Mesenchymal stem cell (in vitro differentiated cells and primary cell): ENCODE data around the gene SNUPN.
A peak's percentile ranks its signal among the peaks of the same experiment; 100 is the strongest.
"Not testable (repeated sequence)": the region's sequence is repeated elsewhere in the genome, so short reads cannot be mapped to it uniquely, and the experiment has no call there.

Source experiments
- DNase-seq: peaks from one replicate; pipeline ENCODE4 v3.0.0-alpha.2; 2013
- H2AFZ ChIP-seq: one replicate; pipeline ENCODE4 v1.6.1; 2013; ENCODE audit warnings: low read depth, mild to moderate bottlenecking, control low read depth, inconsistent platforms, low read length, moderate library complexity
- H2AK5ac ChIP-seq: 2 replicates; pipeline ENCODE4 v1.6.1; 2013; ENCODE audit warnings: low read length, moderate library complexity, mild to moderate bottlenecking, inconsistent platforms; ENCODE audit not compliant: severe bottlenecking
- H2BK120ac ChIP-seq: one replicate; pipeline ENCODE4 v1.6.1; 2013; ENCODE audit warnings: low read depth, mild to moderate bottlenecking, inconsistent platforms, low read length, moderate library complexity
- H2BK12ac ChIP-seq, 2 experiments: one replicate each; pipeline ENCODE4 v1.6.1; 2013; ENCODE audit warnings: inconsistent platforms in 2 of 2, low read length in 2 of 2, mild to moderate bottlenecking in 2 of 2, moderate library complexity in 2 of 2, control low read depth in 1 of 2
- H2BK15ac ChIP-seq: one replicate; pipeline ENCODE4 v1.6.1; 2013; ENCODE audit warnings: mild to moderate bottlenecking, low read depth, inconsistent platforms; ENCODE audit not compliant: poor library complexity, severe bottlenecking
- H2BK5ac ChIP-seq: 2 replicates; pipeline ENCODE4 v1.6.1; 2013; ENCODE audit warnings: low read depth, mild to moderate bottlenecking, low read length, control low read depth, inconsistent platforms; ENCODE audit not compliant: poor library complexity, severe bottlenecking
- H3K14ac ChIP-seq, 2 experiments: one replicate each; pipeline ENCODE4 v1.6.1; 2013; ENCODE audit warnings: inconsistent platforms in 2 of 2, low read length in 2 of 2, control low read depth in 1 of 2, mild to moderate bottlenecking in 1 of 2, moderate library complexity in 1 of 2
- H3K18ac ChIP-seq, 2 experiments: one replicate each; pipeline ENCODE4 v1.6.1; 2013; ENCODE audit warnings: inconsistent platforms in 2 of 2, low read length in 2 of 2, control low read depth in 1 of 2, low read depth in 1 of 2, mild to moderate bottlenecking in 1 of 2
- H3K23ac ChIP-seq, 2 experiments: one replicate each; pipeline ENCODE4 v1.6.1; 2013; ENCODE audit warnings: inconsistent platforms in 2 of 2, low read length in 2 of 2, mild to moderate bottlenecking in 2 of 2, moderate library complexity in 2 of 2, control low read depth in 1 of 2
- H3K27ac ChIP-seq: 2 replicates; pipeline ENCODE4 v1.5.1; 2013; ENCODE audit warnings: mild to moderate bottlenecking, moderate library complexity, low read length, control low read depth, inconsistent platforms; ENCODE audit not compliant: poor library complexity, severe bottlenecking
- H3K27me3 ChIP-seq, 2 experiments: 2 replicates each; pipeline versions ENCODE4 v1.6.1 to v1.7.0; 2013; ENCODE audit warnings: low read length in 2 of 2, mild to moderate bottlenecking in 2 of 2, moderate library complexity in 2 of 2, control low read depth in 1 of 2, inconsistent platforms in 1 of 2; ENCODE audit not compliant: control insufficient read depth in 1 of 2, insufficient read depth in 1 of 2
- H3K36me3 ChIP-seq, 2 experiments: 2 replicates each; pipeline versions ENCODE4 v1.6.1 to v1.7.0; 2013; ENCODE audit warnings: low read length in 2 of 2, control low read depth in 1 of 2, inconsistent platforms in 1 of 2, low read depth in 1 of 2, mild to moderate bottlenecking in 1 of 2; ENCODE audit not compliant: insufficient read depth in 2 of 2, control insufficient read depth in 1 of 2
- H3K4ac ChIP-seq, 2 experiments: one replicate each; pipeline ENCODE4 v1.6.1; 2013; ENCODE audit warnings: inconsistent platforms in 2 of 2, low read length in 2 of 2, mild to moderate bottlenecking in 2 of 2, moderate library complexity in 2 of 2, control low read depth in 1 of 2, low read depth in 1 of 2
- H3K4me1 ChIP-seq: 2 replicates; pipeline ENCODE4 v1.6.1; 2013; ENCODE audit warnings: low read depth, low read length, control low read depth; ENCODE audit not compliant: control insufficient read depth, insufficient read depth
- H3K4me2 ChIP-seq: 2 replicates; pipeline ENCODE4 v1.6.1; 2013; ENCODE audit warnings: low read length, mild to moderate bottlenecking, inconsistent platforms; ENCODE audit not compliant: poor library complexity, severe bottlenecking
- H3K4me3 ChIP-seq, 2 experiments: 2 replicates each; pipeline versions ENCODE4 v1.5.1 to v1.7.0; 2013; ENCODE audit warnings: low read length in 2 of 2, mild to moderate bottlenecking in 2 of 2, control low read depth in 1 of 2, low read depth in 1 of 2; ENCODE audit not compliant: insufficient read depth in 1 of 2
- H3K79me1 ChIP-seq: replicated peaks from 2 replicates; pipeline ENCODE4 v1.6.1; 2013; ENCODE audit warnings: mild to moderate bottlenecking, control low read depth, low read length, inconsistent platforms; ENCODE audit not compliant: poor library complexity, severe bottlenecking
- H3K9ac ChIP-seq: 2 replicates; pipeline ENCODE4 v1.7.0; 2013; ENCODE audit warnings: mild to moderate bottlenecking, low read length, moderate library complexity
- H3K9me3 ChIP-seq: 2 replicates; pipeline ENCODE4 v1.7.0; 2013; ENCODE audit warnings: mild to moderate bottlenecking, low read length; ENCODE audit not compliant: control insufficient read depth
- H4K8ac ChIP-seq: one replicate; pipeline ENCODE4 v1.6.1; 2013; ENCODE audit warnings: inconsistent platforms, mild to moderate bottlenecking, low read length, moderate library complexity
- H4K91ac ChIP-seq: one replicate; pipeline ENCODE4 v1.6.1; 2013; ENCODE audit warnings: mild to moderate bottlenecking, low read length, inconsistent platforms
- WGBS: methylation state at CpG from one replicate; pipeline ENCODE4 v1.1.7; 2013; ENCODE audit warnings: mixed read lengths; 5-methylcytosine and 5-hydroxymethylcytosine counted together

SNUPN gene

DNA sequence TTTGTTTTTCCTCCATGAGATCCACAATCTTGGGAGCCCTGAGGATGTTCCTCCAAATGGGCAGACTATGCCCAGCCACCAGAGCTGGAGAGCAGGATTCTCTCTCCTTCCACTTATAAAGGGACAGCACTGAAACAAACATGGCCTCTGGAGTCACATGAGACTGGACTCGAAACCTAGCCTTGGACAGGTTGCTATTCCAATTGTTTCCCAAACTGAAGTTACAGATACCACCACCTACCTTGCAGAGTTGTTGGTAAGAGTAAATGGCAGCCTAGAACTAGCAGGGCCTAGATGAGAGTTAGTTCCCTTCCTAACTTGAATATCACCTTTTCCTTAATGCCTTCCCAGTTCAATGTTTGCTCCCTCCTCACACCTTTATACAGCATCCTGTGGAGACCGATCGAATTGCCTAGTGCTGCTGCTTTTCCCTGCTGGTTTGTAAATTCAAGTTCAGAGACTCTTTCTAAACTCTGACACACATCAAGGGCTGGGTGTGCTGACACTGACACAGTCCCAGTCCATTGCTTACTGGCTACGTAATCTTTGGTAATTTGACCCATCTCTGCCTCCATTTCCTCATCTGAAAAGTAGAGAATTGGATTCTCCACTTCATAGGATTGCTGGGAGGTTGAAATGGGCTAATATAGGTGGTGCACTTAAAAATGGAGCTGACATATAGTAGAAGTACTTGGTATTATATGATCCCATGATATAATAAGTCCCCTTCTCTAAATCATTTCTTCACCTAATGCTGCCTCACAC lies 11.9 kb upstream of the SNUPN start:
- Histone ChIP-seq H2BK15ac (no peak overlapping the region), H3K79me1 (peaks cover 12% of the 10 kb centered on the region), H3K27me3 (no peaks in the 10 kb centered on the region), H3K9me3 (no peaks in the 10 kb centered on the region), H3K4me3 (peak overlapping the region in 1 of 2 experiments; percentile 100), H2AFZ (no peak overlapping the region), H3K36me3 (peaks cover 8% of the 10 kb centered on the region in 2 experiments), H3K18ac (no peak overlapping the region), H3K23ac (no peak overlapping the region), H3K14ac (no peak overlapping the region), H3K9ac (peak overlapping the region; percentile 99), H4K8ac (no peak overlapping the region), H2BK120ac (no peak overlapping the region), H2BK12ac (no peak overlapping the region), H4K91ac (no peak overlapping the region), H3K4me1 (peaks cover 21% of the 10 kb centered on the region), H3K27ac (no peak overlapping the region), H3K4me2 (no peak overlapping the region), H2BK5ac (no peak overlapping the region), H2AK5ac (no peak overlapping the region), H3K4ac (no peak overlapping the region)
- WGBS = 89% methylated on average over 2 of the region's 4 CpGs
- peak; percentile 11 for DNase-seq

DNA sequence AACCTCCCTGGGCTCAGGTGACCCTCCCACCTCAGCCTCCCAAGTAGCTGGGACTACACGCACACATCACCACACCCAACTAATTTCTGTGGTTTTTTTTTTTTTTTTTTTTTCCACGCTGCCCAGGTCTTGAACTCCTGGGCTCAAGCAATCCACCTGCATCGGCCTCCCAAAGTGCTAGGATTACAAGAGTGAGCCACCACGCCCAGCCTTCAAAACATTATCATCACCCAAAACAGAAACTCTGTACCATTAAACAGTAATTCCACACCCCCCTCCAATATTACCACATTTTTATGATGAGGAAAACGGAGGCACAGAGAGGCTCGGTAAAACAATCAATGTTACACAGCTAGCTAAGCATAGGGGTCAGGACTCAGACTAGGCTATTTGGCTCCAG lies 10.5 kb upstream of the SNUPN start:
- Histone ChIP-seq H3K18ac (no peak overlapping the region), H4K91ac (no peak overlapping the region), H3K79me1 (peaks cover 9% of the 10 kb centered on the region), H4K8ac (no peak overlapping the region), H2BK120ac (no peak overlapping the region), H3K14ac (no peak overlapping the region), H3K4ac (no peak overlapping the region), H3K27ac (no peak overlapping the region), H2BK12ac (no peak overlapping the region), H2AK5ac (no peak overlapping the region), H3K9ac (peak overlapping the region; percentile 15), H2BK15ac (no peak overlapping the region), H3K4me2 (no peak overlapping the region), H2AFZ (no peak overlapping the region), H3K4me1 (peaks cover 19% of the 10 kb centered on the region), H3K9me3 (no peaks in the 10 kb centered on the region), H2BK5ac (no peak overlapping the region), H3K36me3 (peaks cover 8% of the 10 kb centered on the region in 2 experiments), H3K27me3 (no peaks in the 10 kb centered on the region), H3K4me3 (no peak overlapping the region), H3K23ac (no peak overlapping the region)
- 92% methylated on average over 6 of the region's 6 CpGs for WGBS
- DNase-seq = no peak

DNA sequence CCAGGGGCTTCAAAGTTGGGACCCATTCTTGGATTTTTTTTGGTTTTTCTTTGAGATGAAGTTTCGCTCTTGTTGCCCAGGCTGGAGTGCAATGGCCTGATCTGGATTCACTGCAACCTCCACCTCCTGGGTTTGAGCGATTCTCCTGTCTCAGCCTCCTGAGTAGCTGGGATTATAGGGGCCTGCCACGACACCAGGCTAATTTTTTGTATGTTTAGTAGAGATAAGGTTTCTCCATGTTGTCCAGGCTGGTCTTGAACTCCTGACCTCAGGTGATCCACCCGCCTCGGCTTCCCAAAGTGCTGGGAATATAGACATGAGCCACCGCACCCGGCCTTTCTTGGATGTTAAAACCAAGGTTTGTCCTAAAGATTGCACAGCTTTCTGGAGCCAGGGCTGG lies 8.4 kb upstream of the SNUPN start:
- H4K91ac ChIP-seq, H2BK12ac ChIP-seq, H4K8ac ChIP-seq, H2BK5ac ChIP-seq, H3K27me3 ChIP-seq, H3K9ac ChIP-seq, H2BK15ac ChIP-seq, DNase-seq, H3K79me1 ChIP-seq, H3K14ac ChIP-seq, H2AK5ac ChIP-seq, H3K4ac ChIP-seq, H3K36me3 ChIP-seq, H3K4me3 ChIP-seq, H3K27ac ChIP-seq, H3K4me2 ChIP-seq, H3K23ac ChIP-seq, H2BK120ac ChIP-seq, H3K18ac ChIP-seq, H3K9me3 ChIP-seq, H2AFZ ChIP-seq: not testable (repeated sequence)
- peaks cover 15% of the 10 kb centered on the region for H3K4me1 ChIP-seq
- 93% methylated on average over 7 of the region's 7 CpGs for WGBS

DNA sequence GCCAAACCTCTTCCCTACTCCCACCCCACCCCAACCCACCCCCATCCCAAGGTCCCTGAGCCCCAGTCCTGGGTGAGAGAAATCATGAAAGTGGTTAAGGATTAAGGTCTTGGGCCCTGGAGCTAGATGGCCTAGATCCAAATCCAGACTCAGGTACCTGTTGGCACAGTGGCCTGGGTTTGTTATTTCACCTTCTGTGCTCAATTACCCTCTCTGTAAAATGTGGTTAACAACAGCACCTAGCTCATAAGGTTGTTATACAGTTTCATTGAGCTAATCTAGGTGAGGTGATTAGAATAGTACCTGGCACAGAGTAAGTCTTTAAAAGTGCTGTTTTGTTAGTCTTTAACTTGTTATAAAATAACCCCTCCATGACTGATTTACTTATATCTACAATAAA lies 6.4 kb upstream of the SNUPN start:
- H3K27me3 ChIP-seq = no peaks in the 10 kb centered on the region
- no peak overlapping the region for H3K14ac ChIP-seq
- H3K18ac ChIP-seq = no peak overlapping the region
- no peak overlapping the region for H3K27ac ChIP-seq
- no peak overlapping the region for H2BK5ac ChIP-seq
- H3K9me3 ChIP-seq = no peaks in the 10 kb centered on the region
- H2BK12ac ChIP-seq = no peak overlapping the region
- H3K4me1 ChIP-seq = peaks cover 4% of the 10 kb centered on the region
- H2AFZ ChIP-seq = no peak overlapping the region
- H3K4me3 ChIP-seq = no peak overlapping the region
- no peak overlapping the region for H2AK5ac ChIP-seq
- H2BK15ac ChIP-seq = no peak overlapping the region
- H3K23ac ChIP-seq = no peak overlapping the region
- H3K9ac ChIP-seq = no peak overlapping the region
- no peak overlapping the region for H3K4ac ChIP-seq
- no peak overlapping the region for H2BK120ac ChIP-seq
- DNase-seq = no peak
- H4K8ac ChIP-seq = no peak overlapping the region
- H3K36me3 ChIP-seq = peaks cover under 1 to 1% of the 10 kb centered on the region in 2 experiments
- no peak overlapping the region for H3K4me2 ChIP-seq
- H3K79me1 ChIP-seq = peaks cover 6% of the 10 kb centered on the region
- no peak overlapping the region for H4K91ac ChIP-seq
